ACC112 (cell line): ENCODE data around the gene POLR2J2.
"Not testable (repeated sequence)": the region's sequence is repeated elsewhere in the genome, so short reads cannot be mapped to it uniquely, and the experiment has no call there.

Experiments used
- H2AFZ ChIP-seq: fragments of 200-600 bp; sonication (generic); one replicate; pipeline ENCODE4 v1.6.0; 2017; ENCODE audit warnings: antibody characterized with exemption, low read length; ENCODE audit not compliant: unreplicated experiment
- H3K27ac ChIP-seq: fragments of 200-600 bp; sonication (generic); 2 replicates; pipeline ENCODE4 v1.5.1; 2014; ENCODE audit warnings: low read depth, mild to moderate bottlenecking, antibody characterized with exemption, low read length, moderate library complexity
- H3K27me3 ChIP-seq: fragments of 200-600 bp; sonication (generic); 2 replicates; pipeline ENCODE4 v1.6.1; 2014; ENCODE audit warnings: mild to moderate bottlenecking, antibody characterized with exemption, low read length, moderate library complexity, mixed read lengths; ENCODE audit not compliant: insufficient read depth
- H3K36me3 ChIP-seq: fragments of 200-600 bp; sonication (generic); 2 replicates; pipeline ENCODE4 v1.6.1; 2016; ENCODE audit warnings: mild to moderate bottlenecking, antibody characterized with exemption, low read length, moderate library complexity, mixed read lengths; ENCODE audit not compliant: insufficient read depth
- H3K4me1 ChIP-seq: fragments of 200-600 bp; sonication (generic); one replicate; pipeline ENCODE4 v1.6.1; 2016; ENCODE audit warnings: low read length, mixed read lengths; ENCODE audit not compliant: insufficient read depth, unreplicated experiment, control insufficient read depth
- H3K4me3 ChIP-seq: fragments of 200-600 bp; sonication (generic); 2 replicates; pipeline ENCODE4 v1.5.1; 2014; ENCODE audit warnings: mild to moderate bottlenecking, low read depth, low read length
- H3K79me2 ChIP-seq: fragments of 200-600 bp; sonication (generic); one replicate; pipeline ENCODE4 v1.6.0; 2016; ENCODE audit warnings: low read length; ENCODE audit not compliant: control insufficient read depth, unreplicated experiment, insufficient read depth

Gene POLR2J2

GRCh38 chr7:102666850-102667249, 4.6 kb downstream of the POLR2J2 start:
- not testable (repeated sequence) for H3K27ac ChIP-seq, H3K4me3 ChIP-seq, H3K79me2 ChIP-seq, H3K27me3 ChIP-seq, H3K4me1 ChIP-seq, H2AFZ ChIP-seq, H3K36me3 ChIP-seq

DNA sequence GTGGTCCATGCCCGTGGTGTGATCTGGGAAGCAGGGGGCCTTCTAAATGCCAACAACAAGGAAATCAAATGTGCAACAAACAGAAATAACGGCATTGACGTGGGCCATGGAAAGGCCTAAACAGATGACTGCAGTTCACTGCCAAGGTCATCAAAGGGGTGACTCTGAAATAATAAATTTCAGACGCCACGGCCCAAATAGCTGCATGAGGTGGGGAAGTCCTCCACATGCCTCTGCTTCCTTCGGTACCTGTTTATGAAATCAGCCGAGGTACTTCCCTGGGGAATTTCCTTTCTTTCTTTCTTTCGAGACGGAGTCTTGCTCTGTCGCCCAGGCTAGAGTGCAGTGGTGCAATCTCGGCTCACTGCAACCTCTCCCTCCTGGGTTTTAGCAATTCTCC, 6.7 kb downstream of the POLR2J2 start:
- not testable (repeated sequence) for H3K4me3 ChIP-seq, H3K27me3 ChIP-seq, H3K36me3 ChIP-seq, H3K4me1 ChIP-seq, H2AFZ ChIP-seq, H3K79me2 ChIP-seq, H3K27ac ChIP-seq

- not testable (repeated sequence) for H3K27ac ChIP-seq, H3K4me3 ChIP-seq, H3K79me2 ChIP-seq, H3K27me3 ChIP-seq, H3K36me3 ChIP-seq, H2AFZ ChIP-seq, H3K4me1 ChIP-seq
Observed at GRCh38 chr7:102649924-102650323, 21.5 kb downstream of the POLR2J2 start, which contains the start of gene SPDYE2B. SPDYE2B (plus strand) TSS chr7:102650319; CDS start chr7:102652349, 2,030 bp downstream.

DNA sequence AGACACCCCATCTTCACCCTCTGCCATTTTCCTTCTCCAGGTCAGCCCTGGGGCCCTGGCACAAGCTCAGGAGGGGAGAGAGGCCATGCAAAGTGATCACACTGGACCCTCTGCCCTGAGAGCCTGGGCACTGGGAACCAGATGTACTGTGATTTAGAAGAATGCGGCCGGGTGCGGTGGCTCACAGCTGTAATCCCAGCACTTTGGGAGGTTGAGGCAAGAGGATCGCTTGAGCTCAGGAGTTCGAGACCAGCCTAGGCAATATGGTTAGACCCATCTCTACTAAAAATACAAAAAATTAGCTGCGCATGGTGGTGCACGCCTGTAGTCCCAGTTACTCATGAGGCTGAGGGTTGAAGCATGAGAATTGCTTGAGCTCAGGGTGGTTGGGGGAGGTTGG, 23.6 kb downstream of the POLR2J2 start:
- not testable (repeated sequence) for H3K79me2 ChIP-seq, H3K27ac ChIP-seq, H3K4me3 ChIP-seq, H3K27me3 ChIP-seq, H3K36me3 ChIP-seq, H3K4me1 ChIP-seq, H2AFZ ChIP-seq

DNA sequence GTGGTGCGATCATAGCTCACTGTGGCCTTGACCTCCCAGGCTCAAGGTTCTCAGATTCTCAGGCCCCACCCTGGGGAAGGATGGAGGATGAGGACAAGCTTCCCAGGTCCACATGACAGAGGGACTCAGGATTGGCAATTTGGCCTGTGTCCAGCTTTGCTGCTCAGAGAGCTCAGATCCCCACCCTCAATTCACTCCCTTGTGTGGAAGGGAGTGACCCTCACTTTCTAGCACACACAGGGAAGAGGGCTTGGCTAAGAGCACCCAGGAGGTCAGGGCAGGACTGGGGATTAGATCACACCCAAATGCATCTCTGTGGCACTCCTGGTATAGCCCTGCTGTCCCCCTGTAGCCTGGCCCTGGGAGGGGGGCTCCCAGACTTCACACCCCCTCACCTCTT, 28.1 kb downstream of the POLR2J2 start:
- not testable (repeated sequence) for H3K27me3 ChIP-seq, H3K4me3 ChIP-seq, H2AFZ ChIP-seq, H3K36me3 ChIP-seq, H3K27ac ChIP-seq, H3K4me1 ChIP-seq, H3K79me2 ChIP-seq

- not testable (repeated sequence) for H3K4me3 ChIP-seq, H3K36me3 ChIP-seq, H3K27ac ChIP-seq, H3K79me2 ChIP-seq, H3K4me1 ChIP-seq, H2AFZ ChIP-seq, H3K27me3 ChIP-seq
Observed at GRCh38 chr7:102642691-102643090, 28.8 kb downstream of the POLR2J2 start, which contains the start of gene UPK3BL1. UPK3BL1 (minus strand) TSS chr7:102642791; CDS start chr7:102642741, 50 bp downstream.

DNA sequence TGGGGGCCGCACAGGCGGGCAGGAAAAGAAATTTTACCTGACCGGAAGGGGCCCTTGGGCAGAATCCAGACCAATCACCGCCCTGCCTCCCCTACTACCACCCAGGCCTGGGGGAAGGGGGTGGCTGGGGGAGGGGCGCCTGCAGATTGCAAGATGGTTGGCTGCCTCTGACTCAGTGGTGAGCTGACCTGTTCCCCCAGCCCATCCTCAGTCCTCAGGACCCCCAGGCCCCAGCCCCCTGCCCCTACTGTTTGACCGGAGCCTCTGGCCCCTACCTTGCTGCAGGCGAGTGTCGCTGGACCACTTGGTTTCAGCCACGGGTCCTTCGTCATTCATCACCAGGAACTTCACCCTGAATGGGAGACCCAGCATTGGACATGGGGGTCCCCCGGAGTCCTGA, 32.6 kb downstream of the POLR2J2 start:
- H3K27ac ChIP-seq, H3K4me3 ChIP-seq, H3K79me2 ChIP-seq, H2AFZ ChIP-seq, H3K36me3 ChIP-seq, H3K4me1 ChIP-seq, H3K27me3 ChIP-seq: not testable (repeated sequence)

DNA sequence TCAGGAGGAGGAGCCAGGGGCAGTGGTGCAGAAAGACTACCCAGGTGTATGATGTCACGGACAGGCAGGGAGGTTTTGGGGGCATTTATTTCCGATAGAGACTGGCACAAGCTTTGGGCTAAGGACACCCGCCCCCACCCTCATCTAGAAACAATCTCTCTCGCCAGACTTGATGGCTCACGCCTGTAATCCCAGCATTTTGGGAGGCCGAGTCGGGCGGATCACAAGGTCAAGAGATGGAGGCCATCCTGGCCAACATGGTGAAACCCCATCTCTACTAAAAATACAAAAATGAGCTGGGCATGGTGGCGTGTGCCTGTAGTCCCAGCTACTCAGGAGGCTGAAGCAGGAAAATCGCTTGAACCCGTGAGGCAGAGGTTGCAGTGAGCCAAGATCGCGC, 34.5 kb downstream of the POLR2J2 start:
- not testable (repeated sequence) for H2AFZ ChIP-seq, H3K4me3 ChIP-seq

DNA sequence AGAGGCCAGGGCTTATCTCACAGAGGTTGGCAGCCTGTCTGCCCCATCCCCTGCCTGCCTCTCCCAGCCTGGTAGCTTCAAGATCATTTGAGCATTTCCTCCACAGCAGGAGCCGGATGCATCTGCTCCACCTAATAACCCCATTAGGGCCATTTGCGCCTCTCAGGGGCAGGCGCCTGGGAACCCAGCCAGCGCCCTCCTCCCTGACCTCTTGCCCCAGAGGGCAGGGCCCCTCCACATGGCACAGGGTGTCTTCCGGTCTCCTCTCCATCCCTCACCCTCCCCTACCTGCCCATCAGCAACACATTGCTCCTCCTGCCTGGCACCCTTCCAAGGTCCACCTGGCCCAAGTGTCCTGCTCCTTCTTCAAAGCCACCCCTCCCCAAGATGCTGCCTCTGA, 36.1 kb downstream of the POLR2J2 start:
- H3K27me3 ChIP-seq: not testable (repeated sequence)

More for the DNA sequence above, 34.5 kb downstream of the POLR2J2 start:
- not testable (repeated sequence) for H3K27me3 ChIP-seq, H3K4me1 ChIP-seq, H3K79me2 ChIP-seq, H3K27ac ChIP-seq, H3K36me3 ChIP-seq

GRCh38 chr7:102634299-102634698, 37.2 kb downstream of the POLR2J2 start:
- H3K4me1 ChIP-seq, H3K36me3 ChIP-seq, H3K4me3 ChIP-seq, H3K79me2 ChIP-seq, H2AFZ ChIP-seq, H3K27me3 ChIP-seq, H3K27ac ChIP-seq: not testable (repeated sequence)

More for the DNA sequence above, 36.1 kb downstream of the POLR2J2 start:
- not testable (repeated sequence) for H2AFZ ChIP-seq, H3K36me3 ChIP-seq, H3K27ac ChIP-seq, H3K79me2 ChIP-seq, H3K4me1 ChIP-seq, H3K4me3 ChIP-seq

DNA sequence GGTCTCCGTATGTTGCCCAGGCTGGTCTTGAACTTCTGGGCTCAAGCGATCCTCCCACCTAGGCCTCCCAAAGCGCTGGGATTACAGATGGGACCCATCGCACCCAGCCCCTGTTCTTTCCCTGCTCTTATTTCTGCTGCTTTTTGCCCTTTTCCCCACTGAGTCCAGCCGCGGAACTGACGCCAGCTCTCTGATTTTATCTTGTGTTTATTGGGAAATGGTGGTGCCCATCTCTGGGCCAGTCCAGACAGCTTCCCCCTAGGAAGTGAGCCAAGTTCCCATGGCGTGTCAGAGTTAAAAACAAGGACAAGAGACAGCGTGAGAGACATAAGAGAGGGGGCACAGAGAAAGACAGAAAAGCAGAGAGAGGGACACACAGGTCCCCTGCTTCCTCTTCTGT, 40.8 kb downstream of the POLR2J2 start:
- not testable (repeated sequence) for H3K36me3 ChIP-seq, H3K27ac ChIP-seq, H3K79me2 ChIP-seq, H3K4me1 ChIP-seq, H3K4me3 ChIP-seq, H3K27me3 ChIP-seq, H2AFZ ChIP-seq
